GM21825 (cell line): ENCODE measurements around the gene TSR3.
"Not testable (repeated sequence)": the region's sequence is repeated elsewhere in the genome, so short reads cannot be mapped to it uniquely, and the experiment has no call there.

ENCODE experiments used
- ATAC-seq: cut with Tn5 transposase; IDR thresholded peaks from one replicate; pipeline ENCODE4 v1.9.1; 2021; ENCODE audit warnings: mild to moderate bottlenecking, moderate library complexity; ENCODE audit not compliant: unreplicated experiment

Gene TSR3

DNA sequence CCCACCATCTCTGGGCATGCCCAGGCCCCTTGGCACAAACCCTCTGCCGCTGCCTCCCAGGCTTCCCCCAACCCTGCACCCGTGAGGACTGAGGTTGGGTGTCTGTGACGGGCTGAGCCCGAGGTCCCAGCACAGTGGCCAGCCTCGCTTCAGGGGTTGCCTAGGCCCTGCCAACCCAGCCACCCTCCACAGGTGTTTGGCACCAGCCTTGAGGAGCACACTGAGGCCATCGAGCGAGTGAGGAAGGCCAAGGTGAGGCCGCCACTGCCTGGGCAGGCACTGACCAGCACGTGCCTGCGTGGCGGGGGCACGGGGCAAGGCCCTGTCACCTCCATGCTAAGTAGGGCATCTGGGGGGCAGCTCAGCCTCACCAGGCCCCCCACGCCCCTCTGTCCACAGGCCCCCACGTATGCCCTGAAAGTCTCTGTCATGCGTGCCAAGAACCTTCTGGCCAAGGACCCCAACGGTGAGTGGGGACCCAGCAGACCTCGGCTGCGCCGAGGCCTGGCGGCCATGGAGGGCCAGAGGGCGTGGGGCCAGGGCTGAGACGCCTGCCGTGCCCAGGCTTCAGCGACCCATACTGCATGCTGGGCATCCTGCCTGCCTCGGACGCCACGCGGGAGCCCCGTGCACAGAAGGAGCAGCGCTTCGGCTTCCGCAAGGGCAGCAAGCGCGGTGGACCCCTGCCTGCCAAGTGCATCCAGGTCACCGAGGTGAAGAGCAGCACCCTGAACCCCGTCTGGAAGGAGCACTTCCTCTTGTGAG, 10.8 kb downstream of the TSR3 start:
- ATAC-seq = no peak

DNA sequence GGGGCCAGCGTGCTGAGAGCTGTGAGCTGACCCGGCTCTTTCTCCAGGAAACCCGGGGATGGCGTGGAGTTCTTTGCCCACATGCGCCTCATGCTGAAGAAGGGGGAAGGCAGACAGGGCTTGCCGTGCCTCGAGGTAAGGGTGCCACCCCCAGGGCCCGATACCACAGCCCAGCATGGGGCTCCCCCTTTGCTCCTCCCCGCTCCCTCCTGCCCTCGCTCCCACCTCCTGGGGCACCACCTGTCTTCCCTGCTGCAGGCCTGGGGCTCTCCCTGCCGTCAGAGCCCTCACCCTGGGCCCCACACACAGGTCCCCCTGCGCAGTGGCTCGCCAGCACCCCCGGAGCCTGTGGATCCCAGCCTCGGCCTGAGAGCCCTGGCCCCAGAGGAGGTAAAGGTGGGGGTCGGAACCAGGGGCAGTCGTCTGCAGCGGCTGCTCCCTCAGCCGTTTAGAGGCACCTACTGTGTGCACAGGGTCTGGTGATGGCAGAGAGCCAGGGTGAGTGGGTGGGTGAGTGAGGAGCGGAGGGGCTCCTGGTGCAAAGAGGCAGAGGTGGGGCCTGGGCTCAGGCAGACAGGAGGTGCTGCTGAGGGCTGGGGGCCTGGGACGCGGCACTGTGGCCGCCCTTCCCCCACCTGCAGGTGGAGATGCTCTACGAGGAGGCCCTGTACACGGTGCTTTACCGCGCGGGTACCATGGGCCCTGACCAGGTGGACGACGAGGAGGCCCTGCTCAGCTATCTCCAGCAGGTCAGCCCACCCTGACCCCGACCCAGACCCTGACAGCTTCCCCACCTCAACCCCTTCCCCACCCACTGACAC, 12.6 kb downstream of the TSR3 start:
- no peak for ATAC-seq

DNA sequence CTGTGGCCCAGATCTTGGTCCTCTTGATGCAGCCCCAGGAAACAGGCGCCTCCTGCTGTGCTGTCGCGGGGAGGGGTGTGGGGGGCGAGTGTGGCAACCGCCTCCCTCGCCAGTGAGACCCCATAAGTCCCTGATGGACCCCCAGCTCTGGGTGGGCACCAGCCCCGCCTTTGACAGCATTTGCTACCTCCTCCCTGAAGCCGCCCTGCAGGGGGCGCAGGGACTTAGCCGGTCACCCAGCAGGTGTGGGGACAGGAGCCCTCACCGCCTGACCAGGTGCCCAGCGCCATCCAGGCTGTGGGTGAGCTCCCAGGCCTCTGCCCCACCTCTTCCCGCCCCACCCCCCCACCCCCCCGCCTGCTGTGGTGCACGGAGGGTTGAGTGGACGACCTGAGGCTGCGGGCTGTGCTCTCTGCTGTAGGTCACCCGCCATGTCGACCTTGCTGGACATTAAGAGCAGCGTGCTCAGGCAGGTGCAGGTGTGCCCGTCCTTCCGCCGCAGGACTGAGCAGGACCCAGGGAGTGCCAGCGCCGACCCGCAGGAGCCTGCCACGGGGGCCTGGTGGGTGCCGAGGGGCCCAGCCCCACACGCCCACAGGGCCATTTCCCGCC, 13.5 kb downstream of the TSR3 start:
- no peak for ATAC-seq

DNA sequence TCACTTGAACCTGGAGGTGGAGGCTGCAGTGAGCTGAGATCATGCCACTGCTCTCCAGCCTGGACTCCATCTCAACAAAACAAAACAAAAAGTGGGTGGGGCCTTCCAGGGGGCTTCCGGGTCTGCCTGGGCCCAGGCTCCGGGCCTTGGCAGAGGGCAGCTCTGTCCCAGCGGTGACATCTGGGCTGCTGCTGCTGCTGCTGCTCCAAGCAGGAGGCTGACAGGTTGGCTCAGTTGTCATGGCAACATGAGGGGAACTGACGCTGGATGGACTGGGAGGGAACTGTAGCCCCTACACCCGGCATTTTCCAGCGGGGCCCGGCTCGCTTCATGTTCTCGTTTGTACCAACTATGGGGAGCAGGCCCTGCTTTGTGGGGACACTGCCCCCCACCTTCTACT, 14.2 kb downstream of the TSR3 start:
- ATAC-seq = no peak

DNA sequence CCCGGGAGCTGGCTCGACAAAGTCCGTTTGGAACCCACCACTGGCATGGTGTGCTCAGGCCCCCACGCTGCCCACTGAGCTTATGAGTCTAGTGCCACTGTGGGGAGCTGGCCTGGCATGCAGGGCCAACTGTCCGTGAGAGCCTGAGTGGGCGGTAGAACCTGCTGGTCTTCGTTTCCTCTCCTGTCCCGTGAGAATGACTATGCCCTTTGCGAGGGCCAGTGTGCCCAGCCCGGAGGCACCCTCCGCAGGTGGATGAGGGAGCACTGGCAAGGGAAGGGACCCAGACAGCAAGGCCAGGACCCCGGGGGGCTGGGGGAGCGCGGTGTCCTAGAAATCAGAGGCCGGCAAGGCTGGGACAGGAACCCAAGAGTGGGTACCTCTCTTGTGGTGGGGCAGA, 15.1 kb downstream of the TSR3 start:
- ATAC-seq = no peak

DNA sequence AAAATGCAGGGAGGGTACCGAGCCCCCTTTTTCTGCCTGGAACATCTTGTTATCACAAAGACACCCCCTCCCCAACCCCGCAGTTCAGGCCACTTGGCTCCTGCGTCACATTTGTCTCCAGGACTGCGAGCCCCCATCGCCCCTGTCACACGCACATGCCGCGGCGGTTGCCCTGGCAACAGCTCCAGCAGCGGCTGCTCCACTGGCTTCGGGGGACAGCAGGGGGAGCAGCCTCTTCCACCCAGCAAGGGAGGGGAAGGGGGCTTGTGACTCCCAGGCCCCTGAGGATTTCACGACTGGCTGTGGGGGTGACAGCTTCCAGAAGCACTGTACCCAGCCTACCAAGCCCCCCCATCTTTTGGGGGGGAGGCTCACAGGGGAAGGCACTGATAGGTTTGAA, 15.7 kb downstream of the TSR3 start:
- ATAC-seq = no peak

DNA sequence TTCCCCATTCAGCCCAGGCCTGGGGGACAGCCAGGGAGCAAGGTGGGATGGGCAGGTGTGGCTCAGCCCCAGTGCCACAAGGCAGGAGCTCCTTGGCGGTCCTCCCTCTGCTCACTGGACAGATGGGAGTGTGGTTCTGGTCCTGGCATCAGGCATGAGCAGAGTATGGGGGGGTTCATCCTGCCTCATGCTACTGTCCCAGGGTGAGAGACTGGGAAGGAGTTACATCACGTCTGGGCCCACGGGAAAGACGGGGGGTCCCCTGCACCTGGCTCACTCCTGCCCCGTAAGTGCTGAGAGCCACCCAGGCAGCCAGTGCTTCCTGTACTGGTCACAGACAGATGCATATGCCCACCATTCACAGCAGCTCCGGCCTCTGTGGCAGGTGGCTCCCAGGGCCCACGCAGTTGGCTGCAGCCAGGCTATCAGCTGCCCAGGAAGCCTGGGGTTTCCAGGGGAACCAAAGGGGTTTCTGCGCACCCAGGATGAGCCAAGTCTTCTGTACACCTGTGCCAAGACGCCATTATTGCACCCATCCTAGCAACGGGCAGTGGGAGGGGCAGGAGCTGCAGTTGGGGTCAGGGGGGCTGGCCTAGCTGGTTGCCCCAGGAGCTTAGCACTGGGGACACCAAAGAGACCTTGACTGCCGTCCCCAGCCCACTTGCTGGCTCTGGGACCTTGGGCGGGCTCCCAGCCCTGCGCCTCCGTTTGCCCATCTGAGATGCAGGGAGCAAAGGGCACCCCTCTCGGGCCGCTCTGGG, 16.3 kb downstream of the TSR3 start:
- no peak for ATAC-seq

DNA sequence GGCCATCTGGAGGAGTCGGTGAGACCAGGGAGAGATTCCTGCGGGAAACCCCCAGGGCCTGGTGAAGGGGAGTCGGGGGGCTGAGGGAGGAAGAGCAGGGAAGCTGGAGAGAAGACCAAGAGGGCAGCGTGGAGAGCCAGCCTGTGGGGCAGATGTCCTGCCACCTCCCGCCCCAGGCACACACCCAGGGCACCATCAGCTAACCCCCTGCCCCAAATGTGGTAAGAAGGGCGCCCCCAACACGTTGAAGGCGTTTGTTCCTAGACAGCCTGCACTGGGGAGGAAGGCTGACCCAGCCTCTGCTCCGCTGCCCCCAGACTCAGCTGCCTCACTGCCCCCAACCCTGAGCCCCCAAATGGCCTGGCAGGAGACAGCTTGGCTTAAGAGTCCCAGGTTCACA, 16.9 kb downstream of the TSR3 start:
- ATAC-seq = no peak

DNA sequence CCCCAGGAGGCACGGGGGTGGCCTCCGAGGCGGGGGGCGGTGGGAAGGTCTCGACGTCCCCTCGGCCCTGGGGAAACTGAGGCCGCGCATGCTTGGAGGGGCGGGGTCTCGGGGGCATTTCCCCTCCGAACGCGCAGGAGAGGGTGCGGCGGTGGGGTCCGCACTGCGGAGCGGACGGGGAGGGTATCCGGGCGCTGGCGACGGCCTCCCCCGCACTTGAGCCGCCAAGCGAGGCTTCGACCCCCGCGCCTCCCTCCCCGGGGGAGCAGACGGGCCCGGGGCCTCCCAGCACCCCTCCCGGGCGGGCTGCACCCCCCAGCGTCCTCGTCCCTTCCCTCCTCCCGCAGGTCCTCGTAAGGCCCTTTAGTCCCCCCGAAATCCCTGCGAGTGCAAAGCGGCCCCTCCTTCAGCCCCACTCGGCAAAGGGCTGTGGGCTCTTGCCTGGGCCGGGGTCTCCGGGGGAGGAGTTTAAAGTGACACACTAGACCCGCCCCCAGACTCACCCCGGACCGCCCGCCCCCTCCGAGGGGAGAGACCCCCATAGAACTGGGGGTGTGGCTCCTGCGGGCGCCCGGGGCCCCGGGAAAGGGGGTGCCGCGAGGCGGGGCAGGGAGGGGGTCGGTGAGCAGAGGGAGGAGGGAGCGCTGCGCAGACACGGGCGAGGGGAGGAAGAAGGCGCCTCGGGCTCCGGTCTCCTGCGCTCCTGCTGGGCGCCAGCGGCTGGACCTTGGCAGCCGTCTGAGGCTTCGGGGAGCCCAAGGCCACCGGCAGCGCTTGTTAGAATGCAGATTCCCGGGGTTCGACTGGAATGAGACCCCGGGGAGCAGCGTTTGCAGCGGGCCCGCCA, 17.6 kb downstream of the TSR3 start:
- no peak for ATAC-seq

DNA sequence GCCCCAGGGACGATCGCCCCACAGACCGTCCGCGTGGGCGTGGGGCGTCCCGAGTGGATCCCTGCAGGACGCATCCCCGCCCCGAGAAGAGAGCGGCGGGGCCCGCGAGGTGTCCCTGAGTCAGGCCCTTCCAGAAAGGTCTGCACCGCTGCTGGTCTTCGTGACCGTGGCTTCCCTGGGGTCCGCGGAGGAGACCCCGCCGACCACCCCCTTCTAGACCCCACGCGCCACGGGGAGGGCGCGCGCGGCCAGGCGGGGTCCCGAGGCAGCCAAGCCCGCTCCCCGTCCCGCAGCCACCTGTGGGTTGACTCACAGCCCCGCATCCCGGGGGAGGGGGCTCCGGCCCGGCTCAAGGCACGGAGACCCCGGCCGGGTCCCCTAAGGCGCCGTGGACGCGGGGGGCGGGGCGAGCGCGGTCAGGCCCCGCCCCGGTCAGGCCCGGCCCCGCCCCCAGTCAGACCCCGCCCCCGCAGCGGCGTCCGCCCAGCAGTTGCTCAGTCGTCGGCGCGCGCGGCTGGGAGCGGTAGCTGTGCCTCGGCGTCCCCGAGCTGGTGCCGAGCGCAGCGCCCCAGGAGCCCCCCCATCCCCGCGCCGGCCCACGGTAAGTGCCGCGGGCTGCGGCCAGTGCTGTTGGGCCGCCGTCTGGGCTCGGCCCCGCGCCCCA, 18.4 kb downstream of the TSR3 start, which contains the start of gene BAIAP3:
TSS of gene BAIAP3 (plus strand) at position 497 of the 664 bp plus-strand sequence. CDS start 4,905 bp downstream, outside the sequence.
- no peak for ATAC-seq

DNA sequence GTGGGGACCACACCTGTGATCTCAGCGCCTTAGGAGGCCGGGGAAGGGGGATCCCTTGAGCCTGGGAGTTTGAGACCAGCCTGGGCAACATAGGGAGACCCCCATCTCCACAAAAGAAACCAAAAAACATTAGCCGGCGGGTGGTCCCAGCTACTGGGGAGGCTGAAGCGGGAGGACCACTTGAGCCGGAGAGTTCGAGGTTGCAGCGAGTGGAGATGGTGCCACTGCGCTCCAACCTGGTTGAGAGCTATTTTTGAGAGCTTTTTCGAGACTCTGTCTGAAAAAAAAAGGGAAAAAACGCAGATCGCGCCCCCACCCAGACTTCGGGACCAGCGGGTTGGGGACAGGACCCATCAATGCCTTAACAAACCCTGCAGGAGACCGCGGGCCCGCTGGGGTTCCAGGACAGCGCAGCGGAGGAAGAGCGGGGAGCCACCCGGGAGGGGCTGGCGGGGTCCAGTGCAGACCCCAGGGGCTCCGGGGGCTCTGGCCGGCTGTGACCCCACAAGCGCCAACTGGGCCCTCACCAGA, 19.0 kb downstream of the TSR3 start:
- no peak for ATAC-seq

DNA sequence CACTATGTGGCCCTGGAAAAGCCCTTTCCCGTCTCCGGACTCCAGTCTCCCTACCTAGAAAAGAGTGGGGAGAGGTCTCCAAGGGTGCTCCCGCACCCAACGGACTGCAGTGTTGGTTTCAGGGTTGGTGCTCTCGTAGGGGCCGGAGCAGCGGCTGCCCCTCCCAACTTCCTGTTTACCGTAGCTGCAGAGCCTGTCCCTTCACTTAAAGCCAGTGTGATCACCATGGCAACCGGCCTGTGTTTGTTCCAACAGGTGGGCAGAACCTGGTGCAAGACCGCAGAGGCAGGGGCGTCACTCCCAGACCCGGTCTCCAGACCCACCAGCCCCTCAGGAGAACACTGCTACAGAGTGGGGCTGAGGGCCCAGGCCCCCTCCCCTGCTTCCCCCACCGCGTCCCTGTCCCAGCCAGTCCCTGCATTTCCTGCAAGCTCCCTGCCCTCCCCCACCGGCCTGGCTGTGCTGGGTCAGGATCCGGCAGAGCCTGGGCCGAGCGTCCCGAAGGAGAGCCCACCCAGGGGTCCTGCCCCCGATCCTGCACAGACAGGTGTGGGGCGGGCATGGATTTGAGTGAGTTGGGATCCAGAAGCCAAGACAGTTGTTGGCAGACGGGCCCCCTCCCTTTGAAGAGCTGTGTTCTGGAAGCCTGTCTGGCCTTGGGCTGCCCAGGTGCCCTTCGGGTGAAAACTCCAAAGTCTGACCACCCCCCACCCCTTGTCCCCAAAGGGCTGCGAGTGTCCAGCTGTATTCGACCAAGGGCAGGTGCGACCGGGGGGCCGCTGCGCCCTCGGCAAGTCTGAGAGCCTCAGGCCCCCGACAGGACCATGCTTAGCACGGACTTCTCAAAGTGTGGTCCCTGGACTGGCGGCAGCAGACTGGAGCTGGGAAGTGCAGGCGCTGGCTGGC, 19.7 kb downstream of the TSR3 start:
- no peak for ATAC-seq

DNA sequence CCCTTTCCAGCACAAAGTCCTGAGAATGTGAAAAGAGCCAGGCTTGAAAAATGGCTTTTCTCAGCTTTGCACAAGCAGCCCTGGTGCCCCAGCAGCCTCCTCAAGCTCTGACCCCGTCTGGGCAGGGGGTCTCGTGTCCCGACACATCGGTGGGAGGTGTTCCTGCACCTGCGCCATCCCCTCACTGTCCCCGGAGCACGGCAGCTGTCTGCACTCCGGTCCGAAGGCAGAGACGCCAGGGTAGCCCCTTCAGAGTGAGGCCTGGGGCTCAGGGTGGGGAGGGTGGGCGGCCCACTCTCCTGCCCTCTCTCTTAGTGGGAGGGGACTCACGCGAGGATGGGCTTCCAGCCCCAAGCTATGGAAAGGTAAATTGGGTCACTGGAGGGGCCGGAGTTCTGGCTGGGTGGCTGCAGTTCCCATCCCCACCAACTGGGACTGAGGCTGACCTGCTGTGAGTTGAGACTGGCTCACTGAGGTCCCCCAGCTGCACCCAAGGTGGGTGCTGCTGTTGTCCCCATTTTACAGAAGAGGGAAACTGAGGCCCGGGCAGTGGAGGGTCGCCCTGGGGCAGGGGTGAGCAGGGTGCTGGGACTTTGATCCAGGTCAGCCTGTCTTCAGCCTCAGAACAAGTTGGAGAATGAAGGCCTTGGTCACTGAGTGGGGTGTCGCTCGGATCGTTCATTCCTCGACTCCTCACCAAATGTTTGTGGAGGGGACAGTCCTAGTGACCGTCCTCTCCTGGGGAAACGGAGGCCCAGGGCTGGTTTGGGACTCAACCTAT, 20.6 kb downstream of the TSR3 start:
- ATAC-seq = no peak

DNA sequence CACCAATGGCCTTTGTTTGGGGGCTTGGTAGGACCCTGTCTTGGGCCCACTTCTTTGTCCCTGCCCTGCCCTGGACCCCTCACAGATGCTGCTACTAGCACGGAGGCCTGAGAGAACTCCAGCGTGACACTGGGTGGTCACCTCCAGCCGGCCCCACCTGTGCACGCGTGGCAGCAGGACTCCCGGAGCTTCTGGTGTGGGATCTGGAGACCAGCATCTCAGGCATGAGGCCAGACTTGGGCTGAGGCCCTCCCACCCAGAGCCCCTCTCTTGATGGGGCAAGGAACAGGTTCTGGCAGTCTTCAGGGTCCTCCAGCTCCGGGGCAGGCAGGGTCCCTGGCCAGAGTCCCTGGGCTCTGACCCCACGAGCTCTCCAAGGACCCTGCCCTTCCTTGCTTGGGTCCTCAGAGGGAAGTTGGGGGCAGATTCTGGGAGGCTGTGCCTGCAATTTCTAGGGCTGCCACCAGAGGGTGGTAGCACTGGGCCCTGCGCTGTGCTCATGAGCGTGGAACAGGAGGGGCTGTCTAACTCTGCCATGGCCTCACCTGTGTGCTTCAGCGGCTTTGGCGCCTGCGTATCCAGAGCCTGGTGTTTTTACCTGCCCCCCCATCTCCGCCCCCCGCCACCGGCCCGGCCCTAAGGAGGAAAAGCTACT, 21.3 kb downstream of the TSR3 start:
- no peak for ATAC-seq

DNA sequence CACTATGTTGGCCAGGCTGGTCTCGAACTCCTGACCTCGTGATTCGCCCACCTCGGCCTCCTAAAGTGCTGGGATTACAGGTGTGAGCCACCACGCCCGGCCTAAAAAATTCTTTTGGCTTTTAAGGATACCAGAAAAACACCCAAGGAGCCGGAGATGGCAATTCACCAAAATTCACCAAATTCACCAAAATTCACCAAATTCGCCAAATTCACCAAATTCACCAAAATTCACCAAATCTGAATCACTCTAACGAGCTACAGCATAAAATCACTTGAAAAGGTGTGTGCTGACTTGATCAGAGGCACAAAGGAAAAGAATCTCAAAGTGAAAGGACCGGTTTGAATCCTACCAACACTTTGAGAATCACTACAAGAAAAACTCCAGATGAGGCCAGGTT, 22.7 kb downstream of the TSR3 start:
- not testable (repeated sequence) for ATAC-seq

DNA sequence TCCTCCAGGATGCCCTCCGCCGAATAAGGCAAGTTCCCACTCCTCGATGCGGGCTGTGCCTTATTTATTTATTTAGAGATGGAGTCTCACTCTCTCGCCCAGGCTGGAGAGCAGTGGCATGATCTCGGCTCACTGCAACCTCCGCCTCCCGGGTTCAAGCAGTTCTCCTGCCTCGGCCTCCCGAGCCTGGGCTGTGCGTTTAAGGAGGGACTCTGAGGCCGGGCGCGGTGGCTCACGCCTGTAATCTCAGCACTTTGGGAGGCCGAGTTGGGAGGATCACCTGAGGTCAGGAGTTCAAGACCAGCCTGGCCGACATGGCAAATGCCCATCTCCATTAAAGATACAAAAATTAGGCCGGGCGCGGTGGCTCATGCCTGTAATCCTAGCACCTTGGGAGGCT, 23.5 kb downstream of the TSR3 start:
- not testable (repeated sequence) for ATAC-seq

DNA sequence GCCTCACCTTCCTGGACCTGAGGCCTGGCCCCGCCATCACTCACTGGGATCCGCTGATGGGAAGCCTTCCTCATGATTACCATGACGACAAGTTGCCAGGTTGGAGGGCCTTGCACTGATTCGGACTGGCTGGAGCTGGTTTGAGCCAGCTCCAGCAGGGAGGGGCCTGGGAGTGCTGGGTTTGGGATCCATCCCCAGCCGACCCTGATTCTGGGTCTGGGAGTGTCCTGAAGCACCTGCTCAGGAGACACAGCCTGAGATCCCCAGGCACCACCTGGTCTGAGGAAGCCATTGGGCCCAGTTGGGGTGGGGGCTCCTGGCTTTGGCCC, 24.1 kb downstream of the TSR3 start:
- no peak for ATAC-seq
